ENCODE results near the gene MAP3K14. TPM values are rescaled to one million over a fixed set of nuclear protein-coding genes. Genes with fewer than 3 reads are reported as not detected.

Gene MAP3K14
- total RNA-seq, 2 donors from 2014 or later, result 4.6 to 5.5 TPM

DNA sequence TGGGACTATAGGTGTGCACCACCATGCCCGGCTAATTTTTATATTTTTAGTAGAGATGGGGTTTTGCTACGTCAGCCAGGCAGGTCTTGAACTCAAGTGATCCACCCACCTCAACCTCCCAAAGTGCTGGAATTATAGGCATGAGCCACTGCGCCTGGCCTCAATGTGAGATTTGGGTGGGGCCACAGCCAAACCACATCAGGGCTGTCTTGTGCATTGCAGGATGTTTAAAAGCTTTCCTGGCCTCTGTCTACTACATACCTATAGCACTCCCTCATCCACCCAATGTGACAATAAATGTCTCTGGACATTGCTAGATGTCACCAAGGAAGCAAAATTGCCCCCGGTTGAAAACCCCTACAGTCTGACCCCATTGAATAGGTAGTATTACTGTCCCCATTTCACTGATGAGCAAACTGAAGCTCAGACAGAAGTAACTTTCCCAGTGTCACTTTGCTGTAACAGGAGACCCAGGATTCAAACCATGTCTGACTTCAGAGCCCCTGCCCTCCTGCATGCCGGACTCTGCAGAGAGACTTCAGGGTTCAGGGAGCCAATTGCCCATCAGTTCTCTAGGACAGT is 3.6 kb upstream of the MAP3K14 start:
- H3K4me1 ChIP-seq (ENCODE audit: control insufficient read depth, insufficient read depth, low read length), result peaks cover 3% of the 10 kb centered on the region
- H3K27me3 Mint-ChIP-seq (ENCODE audit: insufficient read depth), result peaks cover 36% of the 10 kb centered on the region
- H3K27ac ChIP-seq (ENCODE audit: low read depth, low read length), result no peak overlapping the region
- no peak overlapping the region for H3K27ac Mint-ChIP-seq
- no peaks in the 10 kb centered on the region for H3K27me3 ChIP-seq (ENCODE audit: control insufficient read depth, insufficient read depth, low read length, poor library complexity, severe bottlenecking)
- H3K36me3 ChIP-seq (ENCODE audit: control insufficient read depth, insufficient read depth, low read length), result no peaks in the 10 kb centered on the region
- no peak overlapping the region for H3K4me3 ChIP-seq (ENCODE audit: low read length)
- H3K9me3 ChIP-seq (ENCODE audit: control insufficient read depth, low read length), result no peaks in the 10 kb centered on the region
- WGBS, 2 experiments (ENCODE audit: insufficient coverage in 1 of 2, insufficient read length in 1 of 2), result 90 to 94% methylated on average over 2 to 5 of the region's 5 CpGs
- H3K9ac ChIP-seq (ENCODE audit: extremely low read depth, low read length, poor library complexity, severe bottlenecking), result no peak overlapping the region
- TF ChIP-seq, protein P1, sequence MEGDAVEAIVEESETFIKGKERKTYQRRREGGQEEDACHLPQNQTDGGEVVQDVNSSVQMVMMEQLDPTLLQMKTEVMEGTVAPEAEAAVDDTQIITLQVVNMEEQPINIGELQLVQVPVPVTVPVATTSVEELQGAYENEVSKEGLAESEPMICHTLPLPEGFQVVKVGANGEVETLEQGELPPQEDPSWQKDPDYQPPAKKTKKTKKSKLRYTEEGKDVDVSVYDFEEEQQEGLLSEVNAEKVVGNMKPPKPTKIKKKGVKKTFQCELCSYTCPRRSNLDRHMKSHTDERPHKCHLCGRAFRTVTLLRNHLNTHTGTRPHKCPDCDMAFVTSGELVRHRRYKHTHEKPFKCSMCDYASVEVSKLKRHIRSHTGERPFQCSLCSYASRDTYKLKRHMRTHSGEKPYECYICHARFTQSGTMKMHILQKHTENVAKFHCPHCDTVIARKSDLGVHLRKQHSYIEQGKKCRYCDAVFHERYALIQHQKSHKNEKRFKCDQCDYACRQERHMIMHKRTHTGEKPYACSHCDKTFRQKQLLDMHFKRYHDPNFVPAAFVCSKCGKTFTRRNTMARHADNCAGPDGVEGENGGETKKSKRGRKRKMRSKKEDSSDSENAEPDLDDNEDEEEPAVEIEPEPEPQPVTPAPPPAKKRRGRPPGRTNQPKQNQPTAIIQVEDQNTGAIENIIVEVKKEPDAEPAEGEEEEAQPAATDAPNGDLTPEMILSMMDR (conservative IDR thresholded peaks at IDR 0.05), result no peak
- no peak overlapping the region for H3K4me3 Mint-ChIP-seq
- no peak for DNase-seq
- no peaks in the 10 kb centered on the region for H3K9me3 Mint-ChIP-seq
- H3K4me1 Mint-ChIP-seq, result peaks cover 17% of the 10 kb centered on the region
- H3K36me3 Mint-ChIP-seq (ENCODE audit: low read depth), result no peaks in the 10 kb centered on the region

DNA sequence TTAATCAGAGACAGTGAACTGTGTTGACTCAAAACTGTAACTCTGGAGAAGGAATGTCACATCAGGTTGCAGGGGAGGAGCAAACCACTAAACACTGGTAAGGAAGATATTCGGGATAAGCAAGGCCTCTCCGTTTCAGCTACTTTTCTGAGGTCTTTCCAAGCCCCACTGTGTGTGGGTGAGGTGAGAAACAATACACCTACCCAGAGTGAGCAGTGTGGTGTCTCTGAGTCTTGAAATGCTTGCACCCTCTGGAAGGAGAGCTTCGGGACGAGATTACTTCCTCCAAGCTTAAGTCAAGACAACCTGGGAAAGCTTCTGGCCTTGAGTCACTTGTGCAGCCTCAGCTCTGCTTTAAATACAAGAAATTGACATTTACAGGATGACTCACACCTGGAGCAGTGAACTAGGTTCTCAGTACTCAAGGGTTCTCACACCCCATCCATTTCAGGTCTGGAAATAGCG is 2.5 kb upstream of the MAP3K14 start:
- WGBS, 2 experiments (ENCODE audit: insufficient coverage in 1 of 2, insufficient read length in 1 of 2), result 91 to 93% methylated on average over 4 to 5 of the region's 5 CpGs
- Mint-ChIP-seq H3K36me3 (ENCODE audit: low read depth) (no peaks in the 10 kb centered on the region), H3K27ac (no peak overlapping the region), H3K27me3 (ENCODE audit: insufficient read depth) (peaks cover 33% of the 10 kb centered on the region), H3K4me3 (no peak overlapping the region), H3K9me3 (no peaks in the 10 kb centered on the region), H3K4me1 (peaks cover 23% of the 10 kb centered on the region)
- Histone ChIP-seq H3K27me3 (ENCODE audit: control insufficient read depth, insufficient read depth, low read length, poor library complexity, severe bottlenecking) (no peaks in the 10 kb centered on the region), H3K36me3 (ENCODE audit: control insufficient read depth, insufficient read depth, low read length) (no peaks in the 10 kb centered on the region), H3K4me3 (ENCODE audit: low read length) (no peak overlapping the region), H3K4me1 (ENCODE audit: control insufficient read depth, insufficient read depth, low read length) (peaks cover 3% of the 10 kb centered on the region), H3K9ac (ENCODE audit: extremely low read depth, low read length, poor library complexity, severe bottlenecking) (no peak overlapping the region), H3K9me3 (ENCODE audit: control insufficient read depth, low read length) (no peaks in the 10 kb centered on the region), H3K27ac (ENCODE audit: low read depth, low read length) (no peak overlapping the region)
- peak; percentile 45 for DNase-seq
- TF ChIP-seq, protein P1 (conservative IDR thresholded peaks at IDR 0.05), result no peak

- H3K27ac ChIP-seq (ENCODE audit: low read depth, low read length), result no peak overlapping the region
- Mint-ChIP-seq H3K27me3 (ENCODE audit: insufficient read depth) (peaks cover 28% of the 10 kb centered on the region), H3K27ac (no peak overlapping the region), H3K36me3 (ENCODE audit: low read depth) (no peaks in the 10 kb centered on the region), H3K4me1 (peaks cover 23% of the 10 kb centered on the region), H3K9me3 (no peaks in the 10 kb centered on the region), H3K4me3 (no peak overlapping the region)
- no peak overlapping the region for H3K4me3 ChIP-seq (ENCODE audit: low read length)
- no peaks in the 10 kb centered on the region for H3K9me3 ChIP-seq (ENCODE audit: control insufficient read depth, low read length)
- DNase-seq, result peak; percentile 55
- peaks cover 3% of the 10 kb centered on the region for H3K4me1 ChIP-seq (ENCODE audit: control insufficient read depth, insufficient read depth, low read length)
- 94 to 95% methylated on average over 5 to 7 of the region's 7 CpGs for WGBS, 2 experiments (ENCODE audit: insufficient coverage in 1 of 2, insufficient read length in 1 of 2)
- TF ChIP-seq, protein P1 (conservative IDR thresholded peaks at IDR 0.05), result no peak
- H3K9ac ChIP-seq (ENCODE audit: extremely low read depth, low read length, poor library complexity, severe bottlenecking), result no peak overlapping the region
- H3K36me3 ChIP-seq (ENCODE audit: control insufficient read depth, insufficient read depth, low read length), result no peaks in the 10 kb centered on the region
- H3K27me3 ChIP-seq (ENCODE audit: control insufficient read depth, insufficient read depth, low read length, poor library complexity, severe bottlenecking), result no peaks in the 10 kb centered on the region
Measured at GRCh38 chr17:45318561-45319230, 1.9 kb upstream of the MAP3K14 start.
